ENCODE measurements around the gene INAVA. TPM values are rescaled to one million over a fixed set of nuclear protein-coding genes. Genes with fewer than 3 reads are reported as not detected.

Gene INAVA
- total RNA-seq, 1 experiment from 2014 or later = 36.8 TPM

DNA sequence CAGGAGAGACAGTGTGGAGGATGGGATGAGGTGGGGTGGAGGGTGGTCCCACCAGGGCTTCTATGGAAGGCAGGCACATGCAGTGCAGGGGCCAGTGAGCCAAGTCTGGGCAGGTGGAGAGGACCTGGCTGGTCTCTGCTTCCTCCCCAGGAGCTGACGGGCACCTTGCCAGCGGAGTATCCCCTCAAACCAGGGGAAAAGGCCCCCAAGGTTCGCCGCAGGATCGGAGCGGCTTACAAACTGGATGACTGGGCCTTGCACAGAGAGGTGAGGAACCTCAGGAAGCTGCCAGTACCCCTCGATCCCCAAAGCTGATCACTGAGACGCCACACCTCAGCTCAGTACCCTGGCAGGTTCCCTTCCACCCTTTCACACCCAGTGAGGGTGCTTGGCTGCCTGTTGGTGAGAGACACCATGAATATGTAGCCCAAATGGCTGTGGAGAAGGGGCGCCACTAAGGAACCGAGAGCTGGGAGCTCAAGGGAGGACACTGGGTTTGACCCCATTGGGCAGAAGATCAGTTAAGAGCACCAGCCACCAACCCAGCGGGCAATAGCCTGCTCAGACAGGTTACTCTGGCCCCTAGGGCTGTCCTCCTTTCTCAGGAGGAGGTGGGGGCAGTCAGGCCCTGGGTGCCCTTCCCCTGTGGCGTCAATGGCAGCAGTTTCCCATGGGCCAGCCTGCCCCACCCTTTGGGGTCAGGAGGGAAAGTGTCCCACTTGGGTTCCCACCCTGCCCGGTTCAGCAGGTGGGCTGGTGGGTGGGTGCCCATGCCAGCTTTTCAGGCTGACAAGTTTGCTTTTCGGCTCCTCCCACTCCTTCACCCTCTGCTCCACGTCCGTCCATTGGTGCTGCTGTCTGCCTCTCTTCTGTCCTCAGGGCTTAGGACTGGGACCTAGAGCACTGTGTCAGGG, 5.5 kb downstream of the INAVA start:
- WGBS (ENCODE audit: extremely low coverage, insufficient read length, low lambda C conversion rate) = no CpG with 5 or more reads among the region's 16 CpGs
- H3K4me1 Mint-ChIP-seq = peaks cover 19 to 26% of the 10 kb centered on the region in 2 experiments
- Histone ChIP-seq H3K23me2 (ENCODE audit: insufficient read length, low read depth, low read length, poor library complexity, severe bottlenecking) (no peaks in the 10 kb centered on the region), H3T11ph (ENCODE audit: low read length) (no peak overlapping the region), H3K14ac (ENCODE audit: insufficient read depth, low read length) (no peak overlapping the region), H2BK20ac (ENCODE audit: low read depth, low read length, poor library complexity, severe bottlenecking) (no peak overlapping the region), H3K4me2 (ENCODE audit: insufficient read depth, insufficient read length, low read length) (no peak overlapping the region), H3K56ac (ENCODE audit: insufficient read length, low read depth, low read length) (no peak overlapping the region), H4K91ac (ENCODE audit: insufficient read length, low read depth, low read length) (no peak overlapping the region), H3K9me3 (ENCODE audit: control insufficient read depth, low read depth, low read length) (no peaks in the 10 kb centered on the region), H3K23ac (ENCODE audit: insufficient read length, low read depth, low read length) (no peak overlapping the region), H3K27me3 (ENCODE audit: insufficient read depth, low read length) (no peaks in the 10 kb centered on the region), H4K20me1 (ENCODE audit: control insufficient read depth, insufficient read depth, insufficient read length) (peaks cover 2% of the 10 kb centered on the region), H3K79me2 (ENCODE audit: insufficient read depth, low read length) (peaks cover 10% of the 10 kb centered on the region; the same call in 1 of the 2 replicates), H3K27ac (ENCODE audit: insufficient read length, low read depth, low read length) (no peak overlapping the region), H4K8ac (replicated peaks; ENCODE audit: insufficient read length, low read depth, low read length) (no peak overlapping the region), H2BK12ac (ENCODE audit: insufficient read length, low read depth, low read length) (no peak overlapping the region), H3K4me1 (ENCODE audit: insufficient read depth, low read length) (peaks cover 2% of the 10 kb centered on the region; the same call in 1 of the 2 replicates), H2AK5ac (ENCODE audit: insufficient read length, low read length) (no peak overlapping the region), H2AFZ (ENCODE audit: low read length) (no peak overlapping the region), H3K18ac (ENCODE audit: insufficient read length, low read depth, low read length) (no peak overlapping the region), H3K79me1 (ENCODE audit: insufficient read depth, low read depth, low read length, poor library complexity, severe bottlenecking) (peaks cover 7% of the 10 kb centered on the region), H4K5ac (ENCODE audit: insufficient read length, low read depth, low read length) (no peak overlapping the region), H2BK5ac (ENCODE audit: insufficient read length, low read length) (no peak overlapping the region), H2BK120ac (ENCODE audit: low read depth, low read length, poor library complexity, severe bottlenecking) (no peak overlapping the region), H2BK15ac (ENCODE audit: low read depth, low read length) (no peak overlapping the region), H3K9ac (ENCODE audit: extremely low read depth, insufficient read length, low read length) (no peak overlapping the region), H3K4ac (ENCODE audit: low read depth, low read length) (no peak overlapping the region)
- TF ChIP-seq, protein P1, sequence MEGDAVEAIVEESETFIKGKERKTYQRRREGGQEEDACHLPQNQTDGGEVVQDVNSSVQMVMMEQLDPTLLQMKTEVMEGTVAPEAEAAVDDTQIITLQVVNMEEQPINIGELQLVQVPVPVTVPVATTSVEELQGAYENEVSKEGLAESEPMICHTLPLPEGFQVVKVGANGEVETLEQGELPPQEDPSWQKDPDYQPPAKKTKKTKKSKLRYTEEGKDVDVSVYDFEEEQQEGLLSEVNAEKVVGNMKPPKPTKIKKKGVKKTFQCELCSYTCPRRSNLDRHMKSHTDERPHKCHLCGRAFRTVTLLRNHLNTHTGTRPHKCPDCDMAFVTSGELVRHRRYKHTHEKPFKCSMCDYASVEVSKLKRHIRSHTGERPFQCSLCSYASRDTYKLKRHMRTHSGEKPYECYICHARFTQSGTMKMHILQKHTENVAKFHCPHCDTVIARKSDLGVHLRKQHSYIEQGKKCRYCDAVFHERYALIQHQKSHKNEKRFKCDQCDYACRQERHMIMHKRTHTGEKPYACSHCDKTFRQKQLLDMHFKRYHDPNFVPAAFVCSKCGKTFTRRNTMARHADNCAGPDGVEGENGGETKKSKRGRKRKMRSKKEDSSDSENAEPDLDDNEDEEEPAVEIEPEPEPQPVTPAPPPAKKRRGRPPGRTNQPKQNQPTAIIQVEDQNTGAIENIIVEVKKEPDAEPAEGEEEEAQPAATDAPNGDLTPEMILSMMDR (conservative IDR thresholded peaks at IDR 0.05) = no peak
- DNase-seq = no peak
- peaks cover 28 to 62% (median 52%) of the 10 kb centered on the region in 3 experiments; a peak in 6 of 7 replicates for H3K36me3 Mint-ChIP-seq (ENCODE audit: insufficient read depth in 1 of 3, low read depth in 3 of 3)
- no peaks in the 10 kb centered on the region for H3K27me3 Mint-ChIP-seq (ENCODE audit: low read depth)
- peak overlapping the region in 1 of 3 experiments; percentile 71; a peak in 2 of 7 replicates for H3K27ac Mint-ChIP-seq
- no peak overlapping the region for H3K4me3 Mint-ChIP-seq
- no peaks in the 10 kb centered on the region; a peak in 1 of 5 replicates for H3K9me3 Mint-ChIP-seq

All from H9 (cell line).